ENCODE measurements around the gene ADISSP. TPM values are rescaled to one million over a fixed set of nuclear protein-coding genes. Genes with fewer than 3 reads are reported as not detected.

The ADISSP gene
- total and polyA plus RNA-seq, 2 of the 13 experiments (the other 11 are each of a cell fraction or from before 2014, with no cell fraction given) = 38.3 to 90.6 TPM

DNA sequence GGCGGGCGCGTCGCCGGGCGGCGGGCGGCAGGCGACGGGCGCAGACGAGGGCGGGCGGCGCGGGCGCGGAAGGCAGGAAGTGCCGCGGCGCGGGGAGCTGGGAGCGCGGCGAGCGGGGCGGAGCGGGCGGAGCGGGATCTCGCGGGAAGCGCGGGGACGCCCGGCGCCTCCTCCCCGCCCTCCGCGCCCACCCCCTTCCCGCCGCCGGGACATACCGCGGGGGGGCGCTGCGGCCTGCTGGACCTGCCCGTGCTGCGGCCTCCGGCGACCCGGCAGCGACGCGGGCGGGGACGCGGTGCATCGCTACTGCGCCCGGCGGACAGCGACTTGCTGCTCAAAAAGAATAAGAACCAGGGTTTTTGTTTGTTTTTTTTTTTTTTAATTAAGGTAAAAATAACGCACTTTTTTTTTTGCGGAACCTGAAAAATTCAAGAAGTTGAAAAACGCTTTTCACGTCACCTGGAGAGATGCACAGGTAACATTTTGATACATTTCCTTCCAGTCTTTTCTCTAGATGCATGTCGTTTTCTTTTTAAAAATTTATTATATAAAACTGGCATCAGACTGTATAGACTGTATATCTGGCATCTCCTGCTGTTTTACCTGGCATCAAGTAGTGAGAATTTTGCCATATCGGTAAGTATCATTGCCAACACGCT lies 19.2 kb upstream of the ADISSP start, which contains the start of gene CENPB (continued):
- TF ChIP-seq HCFC1 (IDR thresholded peaks at IDR 0.05; ENCODE audit: low read depth, low read length) (peak; percentile 43; the same call in 1 of the 2 replicates), HNF4G (IDR thresholded peaks at IDR 0.05; ENCODE audit: borderline replicate concordance, low read depth, low read length) (no peak), HNF4G (CRISPR knock-in tag; IDR thresholded peaks at IDR 0.05; ENCODE audit: borderline replicate concordance, low read depth) (no peak), HOXA3 (CRISPR knock-in tag; IDR thresholded peaks at IDR 0.05) (peak; percentile 88), NFE2L1 (CRISPR knock-in tag; IDR thresholded peaks at IDR 0.05; ENCODE audit: borderline replicate concordance) (no peak), HMG20A (CRISPR knock-in tag; IDR thresholded peaks at IDR 0.05; ENCODE audit: borderline replicate concordance) (no peak), ZNF564 (CRISPR knock-in tag; IDR thresholded peaks at IDR 0.05) (no peak), GLI4 (CRISPR knock-in tag; IDR thresholded peaks at IDR 0.05; ENCODE audit: borderline replicate concordance) (no peak), BCL6 (CRISPR knock-in tag; IDR thresholded peaks at IDR 0.05) (no peak), ARHGAP35 (CRISPR knock-in tag; IDR thresholded peaks at IDR 0.05; ENCODE audit: borderline replicate concordance) (no peak), ARNT (IDR thresholded peaks at IDR 0.05) (no peak), ZNF615 (CRISPR knock-in tag; IDR thresholded peaks at IDR 0.05; ENCODE audit: borderline replicate concordance) (no peak), RORA (CRISPR knock-in tag; IDR thresholded peaks at IDR 0.05) (0 out of 2 replicates have a peak, but pooled peaks have one; percentile 63), ZNF549 (CRISPR knock-in tag; IDR thresholded peaks at IDR 0.05) (no peak), ZNF260 (CRISPR knock-in tag; IDR thresholded peaks at IDR 0.05; ENCODE audit: borderline replicate concordance, low read depth) (no peak), PHF21A (CRISPR knock-in tag; IDR thresholded peaks at IDR 0.05) (0 out of 2 replicates have a peak, but pooled peaks have one; percentile 8)
- TF ChIP-seq, protein P1, sequence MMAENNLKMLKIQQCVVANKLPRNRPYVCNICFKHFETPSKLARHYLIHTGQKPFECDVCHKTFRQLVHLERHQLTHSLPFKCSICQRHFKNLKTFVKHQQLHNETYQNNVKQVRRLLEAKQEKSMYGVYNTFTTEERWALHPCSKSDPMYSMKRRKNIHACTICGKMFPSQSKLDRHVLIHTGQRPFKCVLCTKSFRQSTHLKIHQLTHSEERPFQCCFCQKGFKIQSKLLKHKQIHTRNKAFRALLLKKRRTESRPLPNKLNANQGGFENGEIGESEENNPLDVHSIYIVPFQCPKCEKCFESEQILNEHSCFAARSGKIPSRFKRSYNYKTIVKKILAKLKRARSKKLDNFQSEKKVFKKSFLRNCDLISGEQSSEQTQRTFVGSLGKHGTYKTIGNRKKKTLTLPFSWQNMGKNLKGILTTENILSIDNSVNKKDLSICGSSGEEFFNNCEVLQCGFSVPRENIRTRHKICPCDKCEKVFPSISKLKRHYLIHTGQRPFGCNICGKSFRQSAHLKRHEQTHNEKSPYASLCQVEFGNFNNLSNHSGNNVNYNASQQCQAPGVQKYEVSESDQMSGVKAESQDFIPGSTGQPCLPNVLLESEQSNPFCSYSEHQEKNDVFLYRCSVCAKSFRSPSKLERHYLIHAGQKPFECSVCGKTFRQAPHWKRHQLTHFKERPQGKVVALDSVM (CRISPR knock-in tag; IDR thresholded peaks at IDR 0.05) = peak; percentile 50
- TF ChIP-seq, protein P2, sequence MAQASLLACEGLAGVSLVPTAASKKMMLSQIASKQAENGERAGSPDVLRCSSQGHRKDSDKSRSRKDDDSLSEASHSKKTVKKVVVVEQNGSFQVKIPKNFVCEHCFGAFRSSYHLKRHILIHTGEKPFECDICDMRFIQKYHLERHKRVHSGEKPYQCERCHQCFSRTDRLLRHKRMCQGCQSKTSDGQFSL (CRISPR knock-in tag; IDR thresholded peaks at IDR 0.05) = peak; percentile 77
- TF ChIP-seq, protein P3, sequence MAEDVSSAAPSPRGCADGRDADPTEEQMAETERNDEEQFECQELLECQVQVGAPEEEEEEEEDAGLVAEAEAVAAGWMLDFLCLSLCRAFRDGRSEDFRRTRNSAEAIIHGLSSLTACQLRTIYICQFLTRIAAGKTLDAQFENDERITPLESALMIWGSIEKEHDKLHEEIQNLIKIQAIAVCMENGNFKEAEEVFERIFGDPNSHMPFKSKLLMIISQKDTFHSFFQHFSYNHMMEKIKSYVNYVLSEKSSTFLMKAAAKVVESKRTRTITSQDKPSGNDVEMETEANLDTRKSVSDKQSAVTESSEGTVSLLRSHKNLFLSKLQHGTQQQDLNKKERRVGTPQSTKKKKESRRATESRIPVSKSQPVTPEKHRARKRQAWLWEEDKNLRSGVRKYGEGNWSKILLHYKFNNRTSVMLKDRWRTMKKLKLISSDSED (CRISPR knock-in tag; IDR thresholded peaks at IDR 0.05) = no peak
- TF ChIP-seq, protein P4, sequence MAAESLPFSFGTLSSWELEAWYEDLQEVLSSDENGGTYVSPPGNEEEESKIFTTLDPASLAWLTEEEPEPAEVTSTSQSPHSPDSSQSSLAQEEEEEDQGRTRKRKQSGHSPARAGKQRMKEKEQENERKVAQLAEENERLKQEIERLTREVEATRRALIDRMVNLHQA (CRISPR knock-in tag; IDR thresholded peaks at IDR 0.05) = no peak
- TF ChIP-seq, protein P5, sequence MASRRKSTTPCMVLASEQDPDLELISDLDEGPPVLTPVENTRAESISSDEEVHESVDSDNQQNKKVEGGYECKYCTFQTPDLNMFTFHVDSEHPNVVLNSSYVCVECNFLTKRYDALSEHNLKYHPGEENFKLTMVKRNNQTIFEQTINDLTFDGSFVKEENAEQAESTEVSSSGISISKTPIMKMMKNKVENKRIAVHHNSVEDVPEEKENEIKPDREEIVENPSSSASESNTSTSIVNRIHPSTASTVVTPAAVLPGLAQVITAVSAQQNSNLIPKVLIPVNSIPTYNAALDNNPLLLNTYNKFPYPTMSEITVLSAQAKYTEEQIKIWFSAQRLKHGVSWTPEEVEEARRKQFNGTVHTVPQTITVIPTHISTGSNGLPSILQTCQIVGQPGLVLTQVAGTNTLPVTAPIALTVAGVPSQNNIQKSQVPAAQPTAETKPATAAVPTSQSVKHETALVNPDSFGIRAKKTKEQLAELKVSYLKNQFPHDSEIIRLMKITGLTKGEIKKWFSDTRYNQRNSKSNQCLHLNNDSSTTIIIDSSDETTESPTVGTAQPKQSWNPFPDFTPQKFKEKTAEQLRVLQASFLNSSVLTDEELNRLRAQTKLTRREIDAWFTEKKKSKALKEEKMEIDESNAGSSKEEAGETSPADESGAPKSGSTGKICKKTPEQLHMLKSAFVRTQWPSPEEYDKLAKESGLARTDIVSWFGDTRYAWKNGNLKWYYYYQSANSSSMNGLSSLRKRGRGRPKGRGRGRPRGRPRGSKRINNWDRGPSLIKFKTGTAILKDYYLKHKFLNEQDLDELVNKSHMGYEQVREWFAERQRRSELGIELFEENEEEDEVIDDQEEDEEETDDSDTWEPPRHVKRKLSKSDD (CRISPR knock-in tag; IDR thresholded peaks at IDR 0.05; ENCODE audit: low read depth) = no peak
- TF ChIP-seq, protein P6, sequence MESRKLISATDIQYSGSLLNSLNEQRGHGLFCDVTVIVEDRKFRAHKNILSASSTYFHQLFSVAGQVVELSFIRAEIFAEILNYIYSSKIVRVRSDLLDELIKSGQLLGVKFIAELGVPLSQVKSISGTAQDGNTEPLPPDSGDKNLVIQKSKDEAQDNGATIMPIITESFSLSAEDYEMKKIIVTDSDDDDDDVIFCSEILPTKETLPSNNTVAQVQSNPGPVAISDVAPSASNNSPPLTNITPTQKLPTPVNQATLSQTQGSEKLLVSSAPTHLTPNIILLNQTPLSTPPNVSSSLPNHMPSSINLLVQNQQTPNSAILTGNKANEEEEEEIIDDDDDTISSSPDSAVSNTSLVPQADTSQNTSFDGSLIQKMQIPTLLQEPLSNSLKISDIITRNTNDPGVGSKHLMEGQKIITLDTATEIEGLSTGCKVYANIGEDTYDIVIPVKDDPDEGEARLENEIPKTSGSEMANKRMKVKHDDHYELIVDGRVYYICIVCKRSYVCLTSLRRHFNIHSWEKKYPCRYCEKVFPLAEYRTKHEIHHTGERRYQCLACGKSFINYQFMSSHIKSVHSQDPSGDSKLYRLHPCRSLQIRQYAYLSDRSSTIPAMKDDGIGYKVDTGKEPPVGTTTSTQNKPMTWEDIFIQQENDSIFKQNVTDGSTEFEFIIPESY (CRISPR knock-in tag; IDR thresholded peaks at IDR 0.05) = peak; percentile 75; the same call in 1 of the 2 replicates

Data from HepG2 (cell line).